ENCODE results near the gene TIMM44.

DNA sequence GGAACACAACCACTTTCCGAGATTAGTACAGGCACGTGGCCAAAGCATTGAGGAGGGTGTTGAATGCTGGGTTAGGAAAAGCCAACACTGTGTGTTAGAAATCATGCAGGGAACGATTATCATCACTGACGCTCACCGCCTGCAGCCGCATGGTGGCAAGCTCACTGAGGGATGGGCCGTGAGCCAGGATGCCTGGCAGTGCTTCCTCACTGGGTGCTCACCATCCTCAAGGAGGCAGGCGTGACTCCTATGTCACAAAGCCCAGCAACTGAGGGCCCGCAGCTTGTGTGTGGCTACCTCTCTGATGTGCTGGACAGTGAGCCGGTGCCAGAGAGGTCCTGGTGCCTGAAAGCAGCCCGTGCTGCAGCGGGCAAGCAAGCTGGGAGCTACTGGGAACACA, 30.4 kb upstream of the TIMM44 start:
- TF ChIP-seq, protein P1, sequence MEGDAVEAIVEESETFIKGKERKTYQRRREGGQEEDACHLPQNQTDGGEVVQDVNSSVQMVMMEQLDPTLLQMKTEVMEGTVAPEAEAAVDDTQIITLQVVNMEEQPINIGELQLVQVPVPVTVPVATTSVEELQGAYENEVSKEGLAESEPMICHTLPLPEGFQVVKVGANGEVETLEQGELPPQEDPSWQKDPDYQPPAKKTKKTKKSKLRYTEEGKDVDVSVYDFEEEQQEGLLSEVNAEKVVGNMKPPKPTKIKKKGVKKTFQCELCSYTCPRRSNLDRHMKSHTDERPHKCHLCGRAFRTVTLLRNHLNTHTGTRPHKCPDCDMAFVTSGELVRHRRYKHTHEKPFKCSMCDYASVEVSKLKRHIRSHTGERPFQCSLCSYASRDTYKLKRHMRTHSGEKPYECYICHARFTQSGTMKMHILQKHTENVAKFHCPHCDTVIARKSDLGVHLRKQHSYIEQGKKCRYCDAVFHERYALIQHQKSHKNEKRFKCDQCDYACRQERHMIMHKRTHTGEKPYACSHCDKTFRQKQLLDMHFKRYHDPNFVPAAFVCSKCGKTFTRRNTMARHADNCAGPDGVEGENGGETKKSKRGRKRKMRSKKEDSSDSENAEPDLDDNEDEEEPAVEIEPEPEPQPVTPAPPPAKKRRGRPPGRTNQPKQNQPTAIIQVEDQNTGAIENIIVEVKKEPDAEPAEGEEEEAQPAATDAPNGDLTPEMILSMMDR (IDR thresholded peaks at IDR 0.05), result no peak
- no peak for TF ChIP-seq POLR2A (IDR thresholded peaks at IDR 0.05)

Data from ovary (tissue), 3 donors.